MCF 10A (cell line): ENCODE measurements around the gene CTCF. TPM values are rescaled to one million over a fixed set of nuclear protein-coding genes. Genes with fewer than 3 reads are reported as not detected.

Experiments used
- BruUV-seq: library from RNA; stranded (reverse); fragments of 400-500 nt; replicated peaks from 2 replicates; lab custom pipeline; 2021; lab: Mats Ljungman, UMichigan
- CTCF ChIA-PET: fragments of 300-600 bp; sonication (Branson Sonifier 250); formaldehyde crosslinking; extraction: SDS; loops from one replicate; lab custom pipeline; 2021; ENCODE audit warnings: antibody characterized with exemption, inconsistent platforms; lab: Yijun Ruan, JAX
- POLR2A ChIA-PET: fragments of 300-600, 350-650 bp; sonication (Branson Sonifier 250); formaldehyde crosslinking; extraction: SDS; loops from one replicate; lab custom pipeline; 2020; ENCODE audit warnings: antibody characterized with exemption, inconsistent platforms; lab: Yijun Ruan, JAX
- DNase-seq: peaks from one replicate; pipeline ENCODE4 v3.0.0-alpha.2; 2018; ENCODE audit not compliant: unreplicated experiment
- H3K27ac Mint-ChIP-seq: one replicate; pipeline ENCODE4 v1.8.0; 2022; ENCODE audit warnings: mild to moderate bottlenecking, low read depth, mixed read lengths; ENCODE audit not compliant: unreplicated experiment
- H3K27me3 Mint-ChIP-seq: one replicate; pipeline ENCODE4 v1.8.0; 2022; ENCODE audit warnings: mixed read lengths; ENCODE audit not compliant: insufficient read depth, unreplicated experiment
- H3K36me3 Mint-ChIP-seq: one replicate; pipeline ENCODE4 v1.8.0; 2022; ENCODE audit warnings: mild to moderate bottlenecking, moderate library complexity, mixed read lengths; ENCODE audit not compliant: insufficient read depth, unreplicated experiment
- H3K4me1 Mint-ChIP-seq: one replicate; pipeline ENCODE4 v1.8.0; 2022; ENCODE audit warnings: mixed read lengths; ENCODE audit not compliant: insufficient read depth, unreplicated experiment
- H3K4me3 Mint-ChIP-seq: one replicate; pipeline ENCODE4 v1.8.0; 2022; ENCODE audit warnings: mild to moderate bottlenecking, moderate library complexity, mixed read lengths; ENCODE audit not compliant: unreplicated experiment
- H3K9me3 Mint-ChIP-seq: one replicate; pipeline ENCODE4 v1.8.0; 2022; ENCODE audit warnings: mixed read lengths; ENCODE audit not compliant: unreplicated experiment
- CTCF ChIP-seq: fragments of 200-600 bp; IDR thresholded peaks from one replicate; pipeline ENCODE4 v1.8.0; 2022; ENCODE audit warnings: antibody characterized with exemption, mild to moderate bottlenecking; ENCODE audit not compliant: unreplicated experiment
- intact Hi-C: fragments of 100-400 bp; cut with micrococcal nuclease; formaldehyde crosslinking; loops from 2 replicates; pipeline ENCODE4 v1.14.1; 2022
- total RNA-seq: library from RNA; stranded (reverse); gene quantifications from 2 replicates; pipeline ENCODE4 v1.2.3, GENCODE V29; 2022

Gene CTCF
- total RNA-seq, 1 experiment from 2014 or later = 40.6 TPM

- TF ChIP-seq CTCF = no peak
- no peak overlapping the region for H3K27ac Mint-ChIP-seq
- H3K36me3 Mint-ChIP-seq = peaks cover 6% of the 10 kb centered on the region
- peak overlapping the region; percentile 46 for H3K4me3 Mint-ChIP-seq
- ChIA-PET POLR2A (interaction anchor here (0.9 kb wide), 1 partner anchor 55 kb away, joined by 3 read pairs; no protein-coding TSS in a partner anchor), CTCF (interaction anchor here (0.6 to 1.0 kb wide), 4 partner anchors 58 to 205 kb away, joined by 3 read pairs; no protein-coding TSS in a partner anchor)
- BruUV-seq = no TSS peak
- intact Hi-C loops = no loop called here
- peaks cover 26% of the 10 kb centered on the region for H3K27me3 Mint-ChIP-seq
- no peaks in the 10 kb centered on the region for H3K9me3 Mint-ChIP-seq
- no peaks in the 10 kb centered on the region for H3K4me1 Mint-ChIP-seq
- DNase-seq = no peak
Measured at GRCh38 chr16:67652578-67653127, 90.3 kb downstream of the CTCF start.

GRCh38 chr16:67653128-67653788 lies 90.9 kb downstream of the CTCF start:
- no peak overlapping the region for H3K27ac Mint-ChIP-seq
- ChIA-PET CTCF (interaction anchor here (0.6 kb wide), 1 partner anchor 132 kb away, joined by 3 read pairs; no protein-coding TSS in a partner anchor), POLR2A (no interaction called here)
- no peaks in the 10 kb centered on the region for H3K4me1 Mint-ChIP-seq
- DNase-seq = no peak
- no peaks in the 10 kb centered on the region for H3K9me3 Mint-ChIP-seq
- BruUV-seq = no TSS peak
- intact Hi-C loops = no loop called here
- peaks cover 26% of the 10 kb centered on the region for H3K27me3 Mint-ChIP-seq
- H3K36me3 Mint-ChIP-seq = peaks cover 6% of the 10 kb centered on the region
- H3K4me3 Mint-ChIP-seq = peak overlapping the region; percentile 26
- TF ChIP-seq CTCF = peak; percentile 11

- H3K4me1 Mint-ChIP-seq = peaks cover under 1% of the 10 kb centered on the region
- ChIA-PET CTCF (no interaction called here), POLR2A (no interaction called here)
- H3K36me3 Mint-ChIP-seq = peaks cover 6% of the 10 kb centered on the region
- H3K4me3 Mint-ChIP-seq = peak overlapping the region; percentile 26
- intact Hi-C loops = no loop called here
- BruUV-seq = no TSS peak
- no peak for TF ChIP-seq CTCF
- H3K27me3 Mint-ChIP-seq = peaks cover 26% of the 10 kb centered on the region
- no peaks in the 10 kb centered on the region for H3K9me3 Mint-ChIP-seq
- H3K27ac Mint-ChIP-seq = no peak overlapping the region
- DNase-seq = no peak
Measured at GRCh38 chr16:67653789-67654402, 91.6 kb downstream of the CTCF start.

- TF ChIP-seq CTCF = no peak
- ChIA-PET CTCF (no interaction called here), POLR2A (interaction anchor here (0.7 kb wide), 1 partner anchor 15 kb away, joined by 3 read pairs; no protein-coding TSS in a partner anchor)
- Mint-ChIP-seq H3K4me1 (peaks cover 6% of the 10 kb centered on the region), H3K27me3 (peaks cover 26% of the 10 kb centered on the region), H3K27ac (no peak overlapping the region), H3K9me3 (no peaks in the 10 kb centered on the region), H3K36me3 (peaks cover 6% of the 10 kb centered on the region), H3K4me3 (no peak overlapping the region)
- intact Hi-C loops = no loop called here
- DNase-seq = no peak
- BruUV-seq = no TSS peak
Measured at GRCh38 chr16:67654403-67654911, 92.1 kb downstream of the CTCF start.
